Measurements from ENCODE around the gene TTI1.

- TF ChIP-seq CTCF (IDR thresholded peaks at IDR 0.05; ENCODE audit: borderline replicate concordance, extremely low read depth, low read length, poor library complexity, severe bottlenecking) (no peak), EZH2 (IDR thresholded peaks at IDR 0.05; ENCODE audit: borderline replicate concordance, low read depth, low read length, severe bottlenecking) (no peak)
These were observed 31.9 kb downstream of the TTI1 start for GRCh38 chr20:38001173-38001875.
